NB4 (cell line): ENCODE measurements around the gene AIFM3.

Source experiments
- CTCF ChIP-seq: IDR thresholded peaks from one replicate; pipeline ENCODE4 v1.5.1; 2012; ENCODE audit warnings: low read depth, low read length
- POLR2A ChIP-seq: IDR thresholded peaks from 2 replicates; pipeline ENCODE4 v1.6.1; 2011; ENCODE audit warnings: mild to moderate bottlenecking; ENCODE audit not compliant: insufficient read length; ENCODE audit errors: extremely low read depth

GRCh38 chr22:20981787-20982562 is 14.9 kb downstream of the AIFM3 start, which contains the start of gene LZTR1:
- TF ChIP-seq CTCF (peak; percentile 53), POLR2A (peak; percentile 93)
